Measurements from ENCODE around the gene RGL2. TPM values are rescaled to one million over a fixed set of nuclear protein-coding genes. Genes with fewer than 3 reads are reported as not detected.
A peak's percentile ranks its signal among the peaks of the same experiment; 100 is the strongest.

The RGL2 gene
- total and polyA plus RNA-seq, 2 of the 13 experiments (the other 11 are each of a cell fraction or from before 2014, with no cell fraction given), result 22.9 to 47.4 TPM

- TF ChIP-seq RFX3 (CRISPR knock-in tag; IDR thresholded peaks at IDR 0.05) (no peak), ZNF570 (CRISPR knock-in tag; IDR thresholded peaks at IDR 0.05; ENCODE audit: borderline replicate concordance) (no peak), CREBL2 (CRISPR knock-in tag; IDR thresholded peaks at IDR 0.05; ENCODE audit: borderline replicate concordance) (peak; percentile 5; the same call in 1 of the 2 replicates), RBM22 (optimal IDR thresholded peaks at IDR 0.05; ENCODE audit: low read length) (no peak), GLI4 (CRISPR knock-in tag; IDR thresholded peaks at IDR 0.05; ENCODE audit: borderline replicate concordance) (no peak), POLR2A (IDR thresholded peaks at IDR 0.05; ENCODE audit: insufficient read depth in 1 of 2, low read depth in 2 of 2, low read length in 2 of 2) (peak; percentile 71 to 72), RFX5 (IDR thresholded peaks at IDR 0.05; ENCODE audit: low read depth, low read length) (no peak), HDAC2 (CRISPR knock-in tag; IDR thresholded peaks at IDR 0.05) (no peak; the same call in none of the 2 replicates), ZNF318 (CRISPR knock-in tag; IDR thresholded peaks at IDR 0.05) (no peak), EED (CRISPR knock-in tag; IDR thresholded peaks at IDR 0.05) (peak; percentile 61; the same call in 1 of the 2 replicates), PBX2 (CRISPR knock-in tag; IDR thresholded peaks at IDR 0.05) (no peak), HOXA3 (CRISPR knock-in tag; IDR thresholded peaks at IDR 0.05) (peak; percentile 97), ZNF780A (CRISPR knock-in tag; IDR thresholded peaks at IDR 0.05) (0 out of 2 replicates have a peak, but pooled peaks have one; percentile 56), NR2F6 (IDR thresholded peaks at IDR 0.05) (no peak), NR2F6 (CRISPR knock-in tag; IDR thresholded peaks at IDR 0.05) (no peak), KAT2B (IDR thresholded peaks at IDR 0.05; ENCODE audit: borderline replicate concordance, low read depth, low read length) (no peak), ZNF343 (CRISPR knock-in tag; IDR thresholded peaks at IDR 0.05) (0 out of 2 replicates have a peak, but pooled peaks have one; percentile 64), CAMTA2 (CRISPR knock-in tag; IDR thresholded peaks at IDR 0.05; ENCODE audit: borderline replicate concordance) (no peak), ZBTB34 (CRISPR knock-in tag; IDR thresholded peaks at IDR 0.05) (no peak), ZNF292 (CRISPR knock-in tag; IDR thresholded peaks at IDR 0.05; ENCODE audit: borderline replicate concordance, low read depth) (no peak)
Measured at GRCh38 chr6:33288921-33289783, 9.6 kb downstream of the RGL2 start, which contains the start of the genes PFDN6 and WDR46 (continued).

Data from HepG2 (cell line).